Sigmoid colon (tissue), 4 donors: ENCODE measurements around the gene CELF3.

Experiments used
- POLR2A ChIP-seq, 2 donors: fragments of 450-650 bp; IDR thresholded peaks; one replicate each; pipeline ENCODE4 v1.6.1; 2016; ENCODE audit warnings: antibody characterized with exemption in 2 of 2, mild to moderate bottlenecking in 2 of 2, moderate library complexity in 2 of 2
- POLR2AphosphoS5 ChIP-seq, 4 donors: sonication (generic); formaldehyde crosslinking; IDR thresholded peaks; one replicate each; pipeline ENCODE4 v1.6.1; 2017; ENCODE audit warnings: antibody characterized with exemption in 4 of 4
- TF ChIP-seq, protein P1 (sequence below), 4 experiments: fragments of 450-650 bp in 3 of 4; fragments of 200-600 bp in 1 of 4; IDR thresholded peaks; one replicate each; pipeline ENCODE4 v1.5.1; 2016 to 2019; ENCODE audit warnings: antibody characterized with exemption in 4 of 4, mild to moderate bottlenecking in 3 of 4, moderate library complexity in 2 of 4

DNA sequence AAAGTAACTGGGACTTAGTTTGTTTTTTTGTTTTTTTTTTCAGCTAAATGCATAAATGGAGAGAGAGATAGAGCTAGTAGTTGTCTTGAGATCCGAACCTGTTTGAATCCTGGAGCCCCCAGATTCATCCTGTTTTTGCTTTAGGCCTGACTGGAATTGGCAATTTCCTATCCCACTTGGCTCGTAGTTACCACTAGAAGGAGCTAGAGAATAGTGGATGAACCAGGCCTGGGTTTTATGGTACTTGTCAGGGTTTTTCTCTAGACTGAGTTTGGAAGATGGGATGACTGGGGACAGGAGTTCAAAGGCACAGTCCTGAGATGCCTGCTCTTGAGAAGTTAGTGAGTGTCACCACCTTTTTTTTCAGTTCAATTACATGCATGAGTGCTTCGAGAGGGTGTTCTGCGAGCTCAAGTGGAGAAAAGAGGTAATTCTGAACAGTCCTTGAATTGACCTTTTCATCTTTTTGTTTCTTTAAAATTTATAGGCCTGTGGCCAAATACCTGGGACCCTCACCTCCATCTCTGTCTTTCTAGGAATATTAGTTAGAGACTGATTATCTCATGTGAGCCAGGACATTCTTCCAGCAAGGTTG, 23.4 kb downstream of the CELF3 start:
- TF ChIP-seq, protein P1, sequence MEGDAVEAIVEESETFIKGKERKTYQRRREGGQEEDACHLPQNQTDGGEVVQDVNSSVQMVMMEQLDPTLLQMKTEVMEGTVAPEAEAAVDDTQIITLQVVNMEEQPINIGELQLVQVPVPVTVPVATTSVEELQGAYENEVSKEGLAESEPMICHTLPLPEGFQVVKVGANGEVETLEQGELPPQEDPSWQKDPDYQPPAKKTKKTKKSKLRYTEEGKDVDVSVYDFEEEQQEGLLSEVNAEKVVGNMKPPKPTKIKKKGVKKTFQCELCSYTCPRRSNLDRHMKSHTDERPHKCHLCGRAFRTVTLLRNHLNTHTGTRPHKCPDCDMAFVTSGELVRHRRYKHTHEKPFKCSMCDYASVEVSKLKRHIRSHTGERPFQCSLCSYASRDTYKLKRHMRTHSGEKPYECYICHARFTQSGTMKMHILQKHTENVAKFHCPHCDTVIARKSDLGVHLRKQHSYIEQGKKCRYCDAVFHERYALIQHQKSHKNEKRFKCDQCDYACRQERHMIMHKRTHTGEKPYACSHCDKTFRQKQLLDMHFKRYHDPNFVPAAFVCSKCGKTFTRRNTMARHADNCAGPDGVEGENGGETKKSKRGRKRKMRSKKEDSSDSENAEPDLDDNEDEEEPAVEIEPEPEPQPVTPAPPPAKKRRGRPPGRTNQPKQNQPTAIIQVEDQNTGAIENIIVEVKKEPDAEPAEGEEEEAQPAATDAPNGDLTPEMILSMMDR (IDR thresholded peaks at IDR 0.05) = peak in 3 of 4 experiments; percentile 27 to 54 (median 40)
- TF ChIP-seq POLR2A (IDR thresholded peaks at IDR 0.05) (no peak), POLR2AphosphoS5 (IDR thresholded peaks at IDR 0.05) (no peak)
